A204.1 (cell line): ENCODE measurements around the gene PRKD3.
"Not testable (repeated sequence)": the region's sequence is repeated elsewhere in the genome, so short reads cannot be mapped to it uniquely, and the experiment has no call there.

ENCODE experiments used
- FAIRE-seq: peaks from 2 replicates; lab custom pipeline; 2012; peaks lifted over from hg19 to GRCh38; lab: Jason Lieb, UNC

PRKD3 gene

GRCh38 chr2:37307500-37307899 is 17.1 kb downstream of the PRKD3 start:
- FAIRE-seq: no peak

- FAIRE-seq: no peak
Measured at GRCh38 chr2:37306024-37306423, 18.6 kb downstream of the PRKD3 start.

GRCh38 chr2:37302701-37303252 is 21.9 kb downstream of the PRKD3 start:
- no peak for FAIRE-seq

- FAIRE-seq: no peak
Measured at GRCh38 chr2:37301408-37301807, 23.2 kb downstream of the PRKD3 start.

GRCh38 chr2:37300578-37300977 is 24.1 kb downstream of the PRKD3 start:
- no peak for FAIRE-seq

GRCh38 chr2:37300146-37300545 is 24.5 kb downstream of the PRKD3 start:
- FAIRE-seq: no peak

GRCh38 chr2:37297632-37298031 is 27.0 kb downstream of the PRKD3 start:
- no peak for FAIRE-seq

GRCh38 chr2:37295469-37296073 is 29.1 kb downstream of the PRKD3 start:
- no peak for FAIRE-seq

GRCh38 chr2:37294858-37295257 is 29.8 kb downstream of the PRKD3 start:
- FAIRE-seq: not testable (repeated sequence)

- FAIRE-seq: no peak
Measured at GRCh38 chr2:37291680-37292079, 33.0 kb downstream of the PRKD3 start.

- FAIRE-seq: no peak
Measured at GRCh38 chr2:37287966-37288365, 36.7 kb downstream of the PRKD3 start.

- FAIRE-seq: no peak
Measured at GRCh38 chr2:37284381-37284780, 40.3 kb downstream of the PRKD3 start.

- no peak for FAIRE-seq
Measured at GRCh38 chr2:37283207-37283606, 41.4 kb downstream of the PRKD3 start.

GRCh38 chr2:37282746-37283145 is 41.9 kb downstream of the PRKD3 start:
- no peak for FAIRE-seq

GRCh38 chr2:37281916-37282315 is 42.7 kb downstream of the PRKD3 start:
- no peak for FAIRE-seq

GRCh38 chr2:37276291-37276690 is 48.3 kb downstream of the PRKD3 start:
- FAIRE-seq: no peak
